ENCODE results near the gene NSRP1. TPM values are rescaled to one million over a fixed set of nuclear protein-coding genes. Genes with fewer than 3 reads are reported as not detected.

NSRP1 gene
- total and polyA plus RNA-seq, 2 of the 8 experiments (the other 6 are each of a cell fraction or from before 2014, with no cell fraction given), result 6.1 to 22.4 TPM

DNA sequence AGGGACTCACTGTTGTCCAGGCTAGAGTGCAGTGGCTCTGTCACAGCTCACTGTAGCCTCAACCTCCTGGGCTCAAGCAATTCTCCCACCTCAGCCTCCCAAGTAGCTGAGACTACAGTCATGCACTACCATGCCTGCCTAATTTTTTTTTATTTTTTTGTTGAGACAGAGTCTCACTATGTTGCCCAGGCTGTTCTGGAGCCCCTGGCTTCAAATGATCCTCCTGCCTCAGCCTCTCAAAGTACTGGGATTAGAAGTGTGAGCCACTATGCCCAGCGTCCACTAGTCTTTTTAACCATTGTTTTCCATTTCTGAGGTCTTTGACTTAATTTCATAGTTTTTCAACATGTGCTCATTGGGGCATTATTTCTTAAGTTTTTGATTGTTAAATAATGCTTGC lies 13.5 kb downstream of the NSRP1 start (continued):
- TF ChIP-seq CHD7 (IDR thresholded peaks at IDR 0.05; ENCODE audit: insufficient replicate concordance, low read length) (no peak), BCL11A (IDR thresholded peaks at IDR 0.05; ENCODE audit: low read depth in 2 of 2, low read length in 2 of 2) (no peak), KDM4A (IDR thresholded peaks at IDR 0.05; ENCODE audit: low read depth, low read length, severe bottlenecking) (no peak), RNF2 (IDR thresholded peaks at IDR 0.05; ENCODE audit: borderline replicate concordance, low read depth, low read length, missing control alignments, poor library complexity, severe bottlenecking) (no peak)
